Ishikawa (cell line): Measurements from ENCODE around the gene CANT1.

Experiments used
- CEBPB ChIP-seq: IDR thresholded peaks from 2 replicates; pipeline ENCODE4 v1.6.1; 2012
- CREB1 ChIP-seq: IDR thresholded peaks from 2 replicates; pipeline ENCODE4 v1.6.1; 2012; ENCODE audit warnings: low read depth
- EGR1 ChIP-seq: IDR thresholded peaks from 2 replicates; pipeline ENCODE4 v1.6.1; 2012
- EP300 ChIP-seq: IDR thresholded peaks from 2 replicates; pipeline ENCODE4 v1.6.1; 2012; ENCODE audit warnings: borderline replicate concordance
- FOXM1 ChIP-seq: IDR thresholded peaks from 2 replicates; pipeline ENCODE4 v1.6.1; 2012; ENCODE audit warnings: low read depth, borderline replicate concordance
- NFIC ChIP-seq: IDR thresholded peaks from 2 replicates; pipeline ENCODE4 v1.6.1; 2012
- RAD21 ChIP-seq: IDR thresholded peaks from 2 replicates; pipeline ENCODE4 v1.6.1; 2012; ENCODE audit warnings: low read depth
- TAF1 ChIP-seq: IDR thresholded peaks from 2 replicates; pipeline ENCODE4 v1.6.1; 2012; ENCODE audit warnings: low read depth, mild to moderate bottlenecking
- TCF12 ChIP-seq: IDR thresholded peaks from 2 replicates; pipeline ENCODE4 v1.6.1; 2012; ENCODE audit warnings: low read depth
- TEAD4 ChIP-seq: IDR thresholded peaks from 2 replicates; pipeline ENCODE4 v1.6.1; 2012
- YY1 ChIP-seq: IDR thresholded peaks from 2 replicates; pipeline ENCODE4 v1.6.1; 2012; ENCODE audit warnings: low read depth
- ZBTB7A ChIP-seq: IDR thresholded peaks from 2 replicates; pipeline ENCODE4 v1.6.1; 2012; ENCODE audit warnings: low read depth
- TF ChIP-seq, protein P1 (sequence below): IDR thresholded peaks from 2 replicates; pipeline ENCODE4 v1.6.1; 2012
- TF ChIP-seq, protein P2 (sequence below): IDR thresholded peaks from 2 replicates; pipeline ENCODE4 v1.6.1; 2012; ENCODE audit warnings: low read depth, mild to moderate bottlenecking
- TF ChIP-seq, protein P3 (sequence below): IDR thresholded peaks from 2 replicates; pipeline ENCODE4 v1.6.1; 2012

Gene CANT1

DNA sequence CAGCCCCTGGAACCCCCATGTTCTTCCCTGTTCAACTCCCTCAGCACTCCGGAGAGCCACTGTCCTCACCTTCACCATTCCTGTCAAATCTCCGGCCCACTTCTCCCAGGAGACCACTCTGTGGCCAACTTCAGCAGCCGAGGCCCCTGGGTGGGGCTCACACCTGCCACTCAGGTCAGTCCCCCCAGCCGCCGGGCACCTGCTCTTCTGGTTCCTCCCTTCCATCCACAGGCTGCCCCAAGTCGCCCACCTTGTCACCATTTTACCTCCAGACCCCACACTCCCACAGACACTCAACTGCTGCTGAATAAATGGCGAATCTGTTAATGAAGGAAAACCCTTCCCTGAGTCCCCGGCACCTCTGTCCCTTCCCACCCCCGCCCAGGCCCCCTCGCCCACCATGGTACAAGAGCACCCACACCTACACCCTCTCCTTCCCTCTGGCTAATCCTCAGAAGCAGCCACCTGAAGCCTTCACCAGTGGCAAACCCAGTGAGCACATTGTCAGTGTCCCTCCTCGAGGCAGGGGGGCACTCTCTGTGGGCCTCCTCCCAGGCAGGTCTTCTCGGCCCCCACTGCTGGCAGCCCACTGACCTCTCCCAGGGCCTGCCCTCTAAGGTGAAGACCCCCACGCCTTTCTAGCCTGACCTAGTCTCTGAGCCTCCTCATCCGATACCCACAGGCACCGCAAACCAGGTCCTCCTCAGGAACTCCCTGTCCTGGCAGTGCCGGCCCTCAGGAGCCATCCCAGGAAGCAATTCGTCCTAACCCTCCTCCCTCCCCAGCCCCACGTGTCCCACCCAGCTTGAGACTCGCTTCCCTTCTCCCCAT lies 8.2 kb downstream of the CANT1 start:
- TF ChIP-seq TEAD4, result no peak
- TF ChIP-seq EP300, result no peak

DNA sequence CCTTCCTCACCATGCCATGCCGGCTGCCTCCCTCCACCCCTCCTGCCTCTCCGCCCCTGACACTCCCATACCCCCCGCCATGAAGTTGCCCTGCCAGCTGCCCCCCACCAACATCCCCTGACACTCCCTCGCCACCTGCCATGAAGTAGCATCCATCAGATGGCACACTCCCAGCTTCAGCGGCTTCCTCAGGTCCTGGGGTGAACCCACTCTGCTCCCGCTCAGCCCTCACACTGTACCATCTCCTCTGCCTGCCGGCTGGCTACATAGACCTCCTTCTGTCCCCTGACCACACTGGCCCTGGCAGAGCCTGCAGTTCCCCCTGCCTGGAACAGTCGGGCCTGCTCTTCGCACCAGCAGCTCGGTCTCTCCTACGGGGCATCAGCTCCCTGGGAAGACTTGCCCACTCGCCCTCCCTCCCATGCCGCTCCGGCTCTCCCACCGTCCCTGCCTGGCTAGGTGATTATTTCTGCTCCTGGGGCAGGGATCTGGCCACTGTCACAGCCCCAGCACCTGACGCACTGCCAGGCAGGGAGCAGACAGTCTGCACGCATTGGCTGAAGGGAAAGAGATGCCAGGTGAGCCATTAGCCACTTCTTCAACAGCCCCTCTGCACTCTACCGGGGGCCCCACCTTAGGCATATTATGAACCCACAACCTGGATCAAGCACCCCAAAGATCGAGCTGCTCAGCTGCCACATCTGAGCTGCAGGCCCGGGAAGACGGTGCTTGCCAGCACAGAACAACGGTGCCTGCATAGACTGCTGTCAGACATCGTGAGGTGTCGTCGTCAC lies 9.0 kb downstream of the CANT1 start:
- TF ChIP-seq CREB1 (no peak), EP300 (no peak), CEBPB (no peak), FOXM1 (no peak), ZBTB7A (no peak), RAD21 (no peak), NFIC (no peak), YY1 (no peak), TEAD4 (no peak), TCF12 (no peak), TAF1 (no peak), EGR1 (no peak)
- TF ChIP-seq, protein P1, sequence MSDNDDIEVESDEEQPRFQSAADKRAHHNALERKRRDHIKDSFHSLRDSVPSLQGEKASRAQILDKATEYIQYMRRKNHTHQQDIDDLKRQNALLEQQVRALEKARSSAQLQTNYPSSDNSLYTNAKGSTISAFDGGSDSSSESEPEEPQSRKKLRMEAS, result no peak
- TF ChIP-seq, protein P2, sequence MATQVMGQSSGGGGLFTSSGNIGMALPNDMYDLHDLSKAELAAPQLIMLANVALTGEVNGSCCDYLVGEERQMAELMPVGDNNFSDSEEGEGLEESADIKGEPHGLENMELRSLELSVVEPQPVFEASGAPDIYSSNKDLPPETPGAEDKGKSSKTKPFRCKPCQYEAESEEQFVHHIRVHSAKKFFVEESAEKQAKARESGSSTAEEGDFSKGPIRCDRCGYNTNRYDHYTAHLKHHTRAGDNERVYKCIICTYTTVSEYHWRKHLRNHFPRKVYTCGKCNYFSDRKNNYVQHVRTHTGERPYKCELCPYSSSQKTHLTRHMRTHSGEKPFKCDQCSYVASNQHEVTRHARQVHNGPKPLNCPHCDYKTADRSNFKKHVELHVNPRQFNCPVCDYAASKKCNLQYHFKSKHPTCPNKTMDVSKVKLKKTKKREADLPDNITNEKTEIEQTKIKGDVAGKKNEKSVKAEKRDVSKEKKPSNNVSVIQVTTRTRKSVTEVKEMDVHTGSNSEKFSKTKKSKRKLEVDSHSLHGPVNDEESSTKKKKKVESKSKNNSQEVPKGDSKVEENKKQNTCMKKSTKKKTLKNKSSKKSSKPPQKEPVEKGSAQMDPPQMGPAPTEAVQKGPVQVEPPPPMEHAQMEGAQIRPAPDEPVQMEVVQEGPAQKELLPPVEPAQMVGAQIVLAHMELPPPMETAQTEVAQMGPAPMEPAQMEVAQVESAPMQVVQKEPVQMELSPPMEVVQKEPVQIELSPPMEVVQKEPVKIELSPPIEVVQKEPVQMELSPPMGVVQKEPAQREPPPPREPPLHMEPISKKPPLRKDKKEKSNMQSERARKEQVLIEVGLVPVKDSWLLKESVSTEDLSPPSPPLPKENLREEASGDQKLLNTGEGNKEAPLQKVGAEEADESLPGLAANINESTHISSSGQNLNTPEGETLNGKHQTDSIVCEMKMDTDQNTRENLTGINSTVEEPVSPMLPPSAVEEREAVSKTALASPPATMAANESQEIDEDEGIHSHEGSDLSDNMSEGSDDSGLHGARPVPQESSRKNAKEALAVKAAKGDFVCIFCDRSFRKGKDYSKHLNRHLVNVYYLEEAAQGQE, result no peak
- TF ChIP-seq, protein P3, sequence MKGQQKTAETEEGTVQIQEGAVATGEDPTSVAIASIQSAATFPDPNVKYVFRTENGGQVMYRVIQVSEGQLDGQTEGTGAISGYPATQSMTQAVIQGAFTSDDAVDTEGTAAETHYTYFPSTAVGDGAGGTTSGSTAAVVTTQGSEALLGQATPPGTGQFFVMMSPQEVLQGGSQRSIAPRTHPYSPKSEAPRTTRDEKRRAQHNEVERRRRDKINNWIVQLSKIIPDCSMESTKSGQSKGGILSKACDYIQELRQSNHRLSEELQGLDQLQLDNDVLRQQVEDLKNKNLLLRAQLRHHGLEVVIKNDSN, result no peak

DNA sequence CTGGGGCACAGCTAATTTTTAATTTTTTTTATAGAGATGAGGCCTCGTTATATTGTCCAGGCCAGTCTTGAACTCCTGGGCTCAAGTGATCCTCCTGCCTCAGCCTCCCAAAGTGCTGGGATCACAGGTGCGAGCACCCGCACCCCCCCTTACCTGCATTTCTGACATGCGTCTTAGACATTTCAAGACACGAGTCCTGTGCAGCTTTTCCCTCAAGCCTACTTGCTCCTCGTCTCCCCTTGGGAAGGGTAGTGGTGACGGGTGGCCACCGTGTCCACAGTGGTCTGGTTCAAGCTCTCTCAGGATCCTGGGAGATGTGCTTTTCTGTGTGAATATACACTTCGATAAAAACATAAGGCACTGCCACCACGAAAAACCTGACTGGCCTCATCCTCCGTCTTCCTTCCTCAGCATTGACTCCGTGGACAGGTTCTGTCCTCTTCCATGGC lies 9.6 kb downstream of the CANT1 start:
- no peak for TF ChIP-seq RAD21
- TF ChIP-seq, protein P3, result no peak
- TF ChIP-seq CEBPB, result no peak
- TF ChIP-seq TAF1, result no peak

DNA sequence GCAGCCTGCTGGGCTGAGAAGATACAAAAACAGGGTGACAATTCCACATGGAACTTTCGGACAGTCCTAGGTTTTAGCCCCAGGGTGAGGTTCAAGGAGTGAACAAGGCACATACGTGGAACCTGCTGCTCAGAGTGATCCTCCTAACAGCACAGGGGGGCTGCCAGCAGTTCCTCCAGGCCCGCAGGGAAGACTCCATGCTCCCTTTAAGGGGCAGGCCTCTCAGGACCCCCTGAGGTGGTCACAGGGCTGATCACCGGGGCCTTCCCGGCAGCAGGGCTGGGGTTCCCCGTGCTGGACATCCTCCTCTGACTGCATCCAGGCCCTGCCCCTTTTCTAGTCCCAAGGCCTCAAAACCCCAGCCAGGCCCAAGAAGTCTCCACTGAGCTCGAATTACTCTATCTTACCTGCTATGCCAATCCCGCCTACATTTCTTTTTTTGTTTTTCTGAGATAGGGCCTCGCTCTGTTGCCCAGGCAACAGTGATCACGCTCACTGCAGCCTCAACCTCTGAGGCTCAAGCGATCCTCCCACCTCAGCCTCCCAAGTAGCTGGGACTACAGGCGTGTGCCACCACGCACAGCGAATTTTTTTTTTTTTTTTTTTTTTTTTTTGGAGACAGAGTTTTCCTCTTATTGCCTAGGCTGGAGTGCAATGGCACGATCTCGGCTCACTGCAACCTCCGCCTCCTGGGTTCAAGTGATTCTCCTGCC lies 10.4 kb downstream of the CANT1 start:
- TF ChIP-seq, protein P2, result no peak
- TF ChIP-seq NFIC (no peak), TAF1 (no peak), TCF12 (no peak), EP300 (no peak), EGR1 (no peak), RAD21 (no peak), TEAD4 (no peak), FOXM1 (no peak), CEBPB (no peak), ZBTB7A (no peak), CREB1 (no peak), YY1 (no peak)
- TF ChIP-seq, protein P1, result no peak
- TF ChIP-seq, protein P3, result no peak

DNA sequence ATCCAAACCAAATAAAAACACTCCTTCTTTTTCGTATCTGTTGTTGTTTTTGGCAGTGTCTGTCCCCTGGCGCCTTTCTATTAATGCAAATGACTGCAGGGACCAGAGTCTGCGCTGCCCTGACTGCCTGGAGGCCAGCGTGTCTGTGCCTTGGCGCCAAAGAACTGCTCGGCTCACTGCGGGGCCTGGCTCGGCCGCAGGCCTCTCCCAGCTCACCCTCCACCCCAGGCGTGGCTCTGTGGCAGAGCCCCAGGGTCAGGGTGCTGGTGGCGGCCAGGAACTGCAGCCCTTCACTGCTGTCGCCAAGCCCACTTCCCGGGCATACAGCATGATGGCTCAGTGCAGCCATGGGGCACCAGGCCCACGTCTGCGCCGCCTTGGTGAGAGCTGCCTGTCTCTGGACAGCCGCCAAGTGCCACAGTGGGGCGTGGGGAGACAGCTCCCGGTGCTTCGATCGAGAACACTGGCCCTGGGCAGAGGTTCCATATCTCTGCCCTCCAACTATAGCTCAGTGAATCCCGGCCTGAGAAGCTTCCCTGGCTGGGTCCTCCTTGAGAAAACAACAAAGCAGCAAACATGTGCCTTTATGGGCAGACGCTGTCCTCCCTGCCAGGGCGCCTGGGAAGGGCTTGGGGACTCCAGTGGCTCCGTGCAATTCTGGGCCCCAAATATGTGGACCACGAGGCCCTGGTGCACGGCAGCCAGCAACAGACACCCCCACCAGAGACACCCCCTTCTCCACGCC lies 11.1 kb downstream of the CANT1 start:
- TF ChIP-seq, protein P1, result no peak
- TF ChIP-seq EGR1 (no peak), TAF1 (no peak), TCF12 (no peak)
